ENCODE measurements around the gene SUSD4.

DNA sequence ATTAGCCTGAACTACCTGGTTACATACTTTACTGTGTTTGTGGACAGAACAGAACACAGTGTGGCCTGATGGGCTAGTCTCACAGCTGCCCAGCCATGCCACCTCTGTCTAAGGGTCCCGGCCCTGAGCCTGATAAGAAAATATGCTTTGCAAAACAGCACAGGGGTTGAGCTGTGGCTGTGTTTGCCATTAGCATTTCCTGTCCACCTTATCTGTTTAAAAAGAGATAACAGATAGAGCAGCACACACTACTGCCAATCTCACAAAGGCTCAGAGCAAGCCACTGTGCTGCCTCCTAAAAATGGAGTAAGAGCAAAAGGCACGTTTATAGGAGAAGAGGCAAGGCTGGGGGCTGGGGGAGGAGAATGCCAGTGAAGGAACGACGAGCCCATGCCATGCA, 95.0 kb downstream of the SUSD4 start:
- TF ChIP-seq CTCF (IDR thresholded peaks at IDR 0.05) (no peak), POLR2A (IDR thresholded peaks at IDR 0.05) (no peak)

All from adrenal gland (tissue), 5 donors.